MV-4-11 (cell line): ENCODE results near the gene AADAT.
"Not testable (repeated sequence)": the region's sequence is repeated elsewhere in the genome, so short reads cannot be mapped to it uniquely, and the experiment has no call there.

Experiments used
- DNase-seq: peaks from one replicate; lab custom pipeline; 2025; lab: John Stamatoyannopoulos, UW

Gene AADAT

DNA sequence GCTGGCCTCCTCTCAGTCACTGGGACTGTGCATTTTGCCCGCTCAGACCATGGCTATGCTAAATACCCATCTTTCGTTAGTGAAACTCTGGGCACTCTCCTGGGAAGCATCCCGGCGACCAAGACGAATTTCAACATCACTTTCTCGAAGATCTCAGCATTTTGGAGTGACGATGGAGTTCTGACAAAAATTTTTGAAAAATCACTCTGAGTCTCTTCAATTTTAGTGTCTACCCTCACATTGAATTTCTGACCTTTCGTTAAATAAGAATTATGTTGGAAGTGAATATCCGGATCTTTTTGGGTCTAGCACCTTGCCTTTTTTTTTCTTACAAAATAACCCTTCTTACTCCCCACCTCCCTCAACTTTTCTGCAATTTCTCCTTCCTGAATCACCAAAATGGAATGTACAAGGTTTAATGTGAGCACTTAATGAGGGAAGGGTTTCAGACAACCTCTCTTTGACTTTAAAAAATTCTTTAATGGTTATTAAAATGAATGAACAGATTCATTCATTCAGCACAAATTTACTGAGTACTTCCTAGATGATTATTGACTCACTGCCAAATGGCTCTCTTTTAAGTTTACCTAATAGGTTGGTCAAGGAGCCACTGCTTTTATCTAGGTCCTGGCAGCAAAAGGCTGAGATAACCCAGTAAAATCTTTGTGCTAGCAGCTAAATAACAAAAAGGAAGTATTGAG, 746 bp upstream of the AADAT start:
- DNase-seq = no peak

DNA sequence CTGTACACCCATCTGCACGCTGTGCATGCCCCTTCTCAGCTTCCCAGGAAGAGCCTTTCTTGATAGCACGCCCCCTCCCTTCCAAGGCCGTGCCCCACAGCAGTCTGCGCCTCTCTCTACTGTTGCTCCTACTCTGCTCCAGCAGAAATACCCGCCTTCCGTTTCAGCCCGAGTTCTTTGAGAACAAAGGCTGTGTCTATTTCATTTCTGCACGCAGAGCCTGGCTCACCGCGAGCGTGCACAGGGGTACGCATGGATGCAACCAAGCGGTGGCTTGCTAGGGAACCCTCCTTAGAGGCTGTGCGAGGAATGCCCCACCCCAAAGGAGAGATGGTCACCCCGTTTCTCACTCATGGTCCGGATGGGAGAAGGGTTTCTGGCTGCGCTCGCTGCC, 485 bp downstream of the AADAT start:
- DNase-seq = no peak

GRCh38 chr4:170088716-170089115, 1.0 kb downstream of the AADAT start:
- DNase-seq = no peak

DNA sequence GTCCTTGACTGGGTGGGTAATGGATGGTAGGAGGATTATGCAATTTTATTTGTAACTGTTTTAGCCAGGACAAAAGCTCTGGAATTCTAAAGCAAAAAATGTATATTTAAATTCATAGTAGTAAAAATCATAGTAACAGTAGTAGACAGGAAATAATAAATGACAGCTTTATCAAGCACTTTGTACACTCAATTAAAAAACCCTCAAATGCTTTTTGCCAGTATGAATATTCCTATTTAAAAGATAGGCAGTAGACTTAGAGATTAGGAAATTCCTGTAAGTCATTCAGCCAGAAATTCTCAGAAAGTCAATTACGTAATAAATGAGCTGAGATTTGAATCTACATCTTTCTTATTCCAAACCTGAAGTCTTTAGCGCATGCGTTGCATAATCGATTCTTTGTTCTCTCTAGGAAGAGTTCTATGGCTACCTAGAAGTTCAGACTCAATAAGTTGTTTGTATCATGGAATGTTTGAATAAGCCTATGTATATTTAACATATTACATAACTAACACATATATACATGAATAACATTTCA, 2.5 kb downstream of the AADAT start:
- peak; percentile 20 for DNase-seq

- DNase-seq = peak; percentile 87
Observed at GRCh38 chr4:170083541-170083940, 6.2 kb downstream of the AADAT start.

- no peak for DNase-seq
Observed at GRCh38 chr4:170080496-170080895, 9.3 kb downstream of the AADAT start.

DNA sequence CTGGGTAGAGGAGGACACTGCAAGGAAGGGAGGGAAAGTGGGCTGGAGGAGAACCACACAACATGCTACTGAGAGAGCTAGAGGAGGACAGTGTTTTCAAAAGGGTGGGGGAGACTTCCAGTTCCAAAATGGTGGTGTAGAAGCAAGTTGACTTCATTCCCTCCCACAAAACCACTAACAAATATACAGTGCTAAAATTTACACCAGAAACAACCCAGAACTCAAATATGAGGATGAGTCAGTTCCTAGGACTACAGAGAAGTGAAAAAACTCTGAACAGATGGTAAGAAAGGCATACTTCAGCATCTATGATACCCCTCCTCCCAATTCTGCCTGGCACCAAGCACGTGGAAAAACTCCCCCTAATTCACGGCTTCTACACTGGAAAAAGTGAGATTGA, 9.8 kb downstream of the AADAT start:
- DNase-seq = peak; percentile 78

DNA sequence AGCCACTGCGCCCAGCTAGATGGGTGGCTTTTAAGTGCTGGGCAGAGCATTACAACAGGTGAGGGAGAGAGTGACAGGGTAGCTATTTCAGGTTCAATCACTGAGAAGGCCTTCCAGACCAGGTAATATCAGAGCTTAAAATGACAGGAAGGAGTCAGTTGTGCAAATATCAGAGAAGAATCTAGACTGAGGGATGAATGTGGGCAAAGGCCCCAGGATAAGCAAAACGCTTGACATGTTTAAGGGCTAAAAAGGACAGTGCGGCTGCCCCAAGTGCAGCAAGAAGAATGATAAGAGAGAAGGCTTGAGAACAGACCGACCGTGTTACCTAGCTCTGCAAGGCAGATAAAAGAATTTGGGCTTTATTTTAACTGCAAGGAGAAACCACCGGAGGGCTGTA, 18.6 kb downstream of the AADAT start:
- no peak for DNase-seq

- DNase-seq = no peak
Observed at GRCh38 chr4:170068438-170069128, 21.2 kb downstream of the AADAT start.

GRCh38 chr4:170059421-170059820, 30.3 kb downstream of the AADAT start:
- no peak for DNase-seq

DNA sequence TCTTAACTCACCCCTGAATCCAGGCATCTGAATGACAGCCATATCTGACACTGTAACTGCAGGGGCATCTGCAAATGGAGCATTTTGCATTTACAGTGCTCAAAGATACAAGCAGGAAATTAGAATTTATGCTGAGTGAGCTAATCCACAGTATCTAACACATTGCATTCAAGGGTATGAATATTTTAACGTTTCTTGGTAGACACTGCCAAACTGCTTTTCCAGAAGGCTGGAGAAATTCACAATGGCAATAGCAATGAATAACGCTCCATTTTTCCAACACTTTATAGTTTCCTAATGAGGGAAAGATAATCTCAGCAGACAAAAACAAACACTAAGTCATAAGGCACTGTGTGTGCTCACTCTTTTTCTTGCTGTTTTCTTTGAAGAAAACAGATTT, 30.9 kb downstream of the AADAT start:
- no peak for DNase-seq

- no peak for DNase-seq
Observed at GRCh38 chr4:170057866-170058265, 31.9 kb downstream of the AADAT start.

DNA sequence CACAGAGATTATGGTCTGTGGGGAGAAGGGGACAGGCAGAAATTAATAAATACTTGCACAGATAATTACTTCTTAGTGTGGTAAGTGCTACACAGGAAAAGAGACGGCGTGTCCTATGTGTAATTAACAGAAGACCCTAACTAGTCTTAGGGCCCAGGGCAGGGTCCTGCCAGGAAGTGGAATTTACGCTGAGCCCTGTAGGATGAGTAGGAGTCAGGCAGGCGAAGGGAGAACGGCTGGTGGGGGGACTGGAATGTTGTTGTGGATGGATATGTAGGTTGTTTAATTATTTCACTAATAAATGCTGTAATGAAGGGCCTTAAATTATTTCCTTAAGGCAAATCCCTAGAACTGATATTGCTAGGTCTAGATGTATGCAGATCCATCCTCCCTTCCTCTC, 36.8 kb downstream of the AADAT start:
- no peak for DNase-seq

DNA sequence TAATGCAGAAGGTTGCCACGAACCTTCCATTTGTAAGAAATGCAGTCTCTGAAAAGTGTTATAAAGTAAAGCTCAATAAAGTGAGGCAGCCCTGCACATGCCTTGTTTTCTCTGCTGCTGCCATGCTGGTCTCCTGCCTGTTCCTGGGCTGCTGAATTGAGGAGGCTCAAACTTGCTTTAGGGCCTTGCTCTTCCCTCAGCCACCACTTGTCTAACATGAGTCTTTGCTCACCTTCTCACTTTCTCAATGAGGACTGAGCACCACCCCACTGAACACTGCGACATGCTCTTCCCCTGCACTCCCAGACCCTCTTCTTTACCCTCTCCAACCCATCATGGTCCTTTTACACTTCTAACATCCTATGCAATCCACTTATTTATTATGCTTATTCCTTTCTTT, 38.4 kb downstream of the AADAT start:
- DNase-seq = no peak

- DNase-seq = no peak
Observed at GRCh38 chr4:170049766-170050165, 40.0 kb downstream of the AADAT start.

GRCh38 chr4:170047771-170048354, 41.9 kb downstream of the AADAT start:
- peak; percentile 52 for DNase-seq

- DNase-seq = not testable (repeated sequence)
Observed at GRCh38 chr4:170046156-170046555, 43.6 kb downstream of the AADAT start.

- no peak for DNase-seq
Observed at GRCh38 chr4:170040031-170040680, 49.6 kb downstream of the AADAT start.

DNA sequence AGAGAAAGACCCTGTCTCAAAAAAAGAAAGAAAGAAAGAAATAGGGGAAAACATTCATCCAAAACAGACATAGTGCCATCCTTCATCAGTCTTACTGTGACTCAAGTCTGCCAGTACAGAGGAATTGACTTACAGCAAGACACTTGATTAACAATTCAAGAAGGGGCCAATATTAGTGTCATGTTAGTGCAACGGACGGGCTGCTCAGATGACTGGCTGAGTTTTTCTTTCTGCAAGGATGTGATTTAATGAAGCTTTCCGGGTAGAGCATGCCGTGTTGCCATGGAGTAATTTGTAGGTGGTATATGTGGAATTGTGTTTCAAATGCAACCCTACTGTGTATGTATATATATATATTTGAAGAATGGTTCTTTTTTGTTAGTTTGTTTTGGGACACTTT, 51.0 kb downstream of the AADAT start:
- DNase-seq = no peak

DNA sequence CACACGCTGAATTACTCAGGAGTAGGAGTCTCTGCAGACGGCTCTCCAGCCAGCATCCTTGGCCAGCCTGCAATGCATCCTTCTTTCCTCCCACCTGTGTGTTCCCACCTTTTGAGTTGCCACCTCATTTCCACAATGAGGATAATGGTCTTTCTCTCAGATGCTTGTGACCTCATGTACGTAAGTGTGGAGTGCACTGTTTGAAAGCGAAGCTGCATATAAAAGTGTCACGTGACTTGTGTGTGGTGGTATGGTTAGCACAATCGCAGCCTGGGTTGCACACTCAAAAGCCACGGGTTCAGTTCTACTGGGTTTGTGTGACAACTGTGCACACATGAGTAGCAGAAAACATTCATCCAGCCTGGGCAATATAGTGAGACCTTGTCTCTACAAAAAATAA, 51.5 kb downstream of the AADAT start:
- no peak for DNase-seq

DNA sequence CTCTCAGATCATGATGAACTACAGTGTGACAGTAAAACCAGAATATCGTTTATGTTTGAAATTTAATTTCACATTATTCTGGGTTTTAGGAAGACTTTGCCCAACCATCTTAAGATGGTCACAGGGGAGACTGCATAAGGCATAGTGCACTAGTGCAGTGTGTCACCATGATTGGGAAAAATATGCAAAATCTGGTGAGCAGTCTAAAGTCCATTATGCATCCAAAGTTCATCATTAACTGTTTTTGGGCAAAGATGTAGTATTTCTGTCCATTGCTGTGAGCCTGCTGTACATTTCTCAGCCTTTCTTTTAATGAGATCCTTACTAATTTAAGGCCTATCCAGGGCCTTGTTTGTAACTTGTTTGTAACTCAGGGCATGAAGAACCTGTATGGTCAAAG, 52.3 kb downstream of the AADAT start:
- DNase-seq = no peak

DNA sequence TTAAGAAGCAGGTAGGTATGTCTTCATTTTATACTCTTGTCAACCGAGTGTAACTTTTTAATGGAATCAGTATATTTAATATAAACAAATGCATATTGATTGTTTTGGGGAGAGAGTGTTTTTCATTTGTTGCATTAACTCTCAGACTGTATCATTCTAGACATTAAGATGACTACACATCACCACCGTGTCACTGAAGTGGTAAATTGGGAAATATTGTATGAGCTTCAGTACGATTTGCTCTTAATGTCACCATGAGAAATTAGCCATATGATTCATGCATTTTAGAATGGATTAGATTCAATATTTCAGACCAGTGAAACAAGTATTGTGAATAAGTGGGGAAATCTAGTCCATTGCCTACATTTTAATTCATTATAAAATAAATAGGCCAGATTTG, 53.9 kb downstream of the AADAT start:
- no peak for DNase-seq

DNA sequence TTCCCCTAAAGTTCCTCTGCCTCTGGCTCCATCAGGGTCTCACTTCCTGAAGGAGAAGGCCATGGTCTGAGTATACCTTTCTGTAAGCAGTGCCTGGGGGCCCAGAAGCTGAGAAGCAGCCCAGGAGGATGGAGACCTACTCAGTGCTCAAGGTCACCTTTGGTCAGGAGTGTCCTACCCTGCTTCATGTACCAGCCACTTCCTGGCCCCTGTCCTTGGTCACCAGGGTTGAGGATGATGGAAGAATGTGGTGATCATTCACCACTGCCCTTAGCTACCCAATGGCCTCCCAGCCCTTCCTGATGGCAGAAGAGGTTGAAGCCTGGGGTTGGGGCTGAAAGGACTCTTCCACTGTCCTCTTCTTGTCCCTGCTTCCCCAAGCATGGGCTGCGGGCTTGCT, 54.5 kb downstream of the AADAT start:
- no peak for DNase-seq
